Fibroblast of pulmonary artery (primary cell): ENCODE data around the gene ZNF467.

Source experiments
- DNase-seq: peaks from one replicate; pipeline ENCODE4 v3.0.0-alpha.2; 2010; ENCODE audit warnings: low read depth
- H3K4me3 ChIP-seq: replicated peaks from 2 replicates; pipeline ENCODE4 v1.5.1; 2011; ENCODE audit warnings: low read depth, mild to moderate bottlenecking, control low read depth, low read length, moderate library complexity
- TF ChIP-seq, protein P1 (sequence below): IDR thresholded peaks from 2 replicates; pipeline ENCODE4 v1.5.1; 2011; ENCODE audit warnings: mild to moderate bottlenecking, control low read depth, low read length, inconsistent platforms; ENCODE audit errors: missing control alignments

ZNF467 gene

DNA sequence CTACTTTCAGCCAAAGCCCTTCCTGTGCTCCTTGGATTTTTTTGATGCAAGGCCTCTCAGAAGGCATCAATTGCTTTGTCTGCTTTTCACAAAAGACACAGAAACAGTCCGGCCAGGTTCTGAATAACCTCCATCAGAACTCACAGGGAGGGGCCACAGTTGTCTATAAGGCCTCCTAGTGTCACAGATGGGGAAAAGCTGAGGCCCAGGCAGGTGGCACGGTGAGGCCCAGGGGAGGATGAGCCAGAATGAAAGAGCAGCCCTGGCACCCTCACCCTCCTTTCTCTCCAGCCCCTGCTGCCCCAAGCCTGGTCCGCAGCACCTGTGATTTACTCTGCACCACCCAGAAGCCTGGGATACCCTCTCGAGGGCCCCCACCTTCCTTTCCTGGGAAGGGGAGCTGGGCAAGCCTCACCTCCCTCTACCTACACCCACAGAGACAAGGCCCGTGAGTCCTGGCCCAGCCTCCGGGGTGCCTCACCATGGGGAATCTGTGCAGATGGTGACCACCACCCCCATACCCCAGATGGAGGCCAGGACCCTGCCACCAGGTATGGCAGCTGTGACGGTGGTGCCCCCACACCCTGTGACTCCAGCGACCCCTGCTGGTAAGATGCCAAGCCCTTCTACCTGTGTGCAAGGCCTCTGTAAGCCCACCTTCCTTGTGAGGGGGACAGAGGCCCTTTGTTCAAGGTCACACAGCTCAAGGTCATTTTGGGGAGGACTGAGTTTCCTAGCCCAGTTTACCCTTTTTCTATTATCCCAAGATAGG, 26.2 kb upstream of the ZNF467 start:
- TF ChIP-seq, protein P1, sequence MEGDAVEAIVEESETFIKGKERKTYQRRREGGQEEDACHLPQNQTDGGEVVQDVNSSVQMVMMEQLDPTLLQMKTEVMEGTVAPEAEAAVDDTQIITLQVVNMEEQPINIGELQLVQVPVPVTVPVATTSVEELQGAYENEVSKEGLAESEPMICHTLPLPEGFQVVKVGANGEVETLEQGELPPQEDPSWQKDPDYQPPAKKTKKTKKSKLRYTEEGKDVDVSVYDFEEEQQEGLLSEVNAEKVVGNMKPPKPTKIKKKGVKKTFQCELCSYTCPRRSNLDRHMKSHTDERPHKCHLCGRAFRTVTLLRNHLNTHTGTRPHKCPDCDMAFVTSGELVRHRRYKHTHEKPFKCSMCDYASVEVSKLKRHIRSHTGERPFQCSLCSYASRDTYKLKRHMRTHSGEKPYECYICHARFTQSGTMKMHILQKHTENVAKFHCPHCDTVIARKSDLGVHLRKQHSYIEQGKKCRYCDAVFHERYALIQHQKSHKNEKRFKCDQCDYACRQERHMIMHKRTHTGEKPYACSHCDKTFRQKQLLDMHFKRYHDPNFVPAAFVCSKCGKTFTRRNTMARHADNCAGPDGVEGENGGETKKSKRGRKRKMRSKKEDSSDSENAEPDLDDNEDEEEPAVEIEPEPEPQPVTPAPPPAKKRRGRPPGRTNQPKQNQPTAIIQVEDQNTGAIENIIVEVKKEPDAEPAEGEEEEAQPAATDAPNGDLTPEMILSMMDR = peak; percentile 33
- H3K4me3 ChIP-seq = no peak overlapping the region
- peak; percentile 12 for DNase-seq

DNA sequence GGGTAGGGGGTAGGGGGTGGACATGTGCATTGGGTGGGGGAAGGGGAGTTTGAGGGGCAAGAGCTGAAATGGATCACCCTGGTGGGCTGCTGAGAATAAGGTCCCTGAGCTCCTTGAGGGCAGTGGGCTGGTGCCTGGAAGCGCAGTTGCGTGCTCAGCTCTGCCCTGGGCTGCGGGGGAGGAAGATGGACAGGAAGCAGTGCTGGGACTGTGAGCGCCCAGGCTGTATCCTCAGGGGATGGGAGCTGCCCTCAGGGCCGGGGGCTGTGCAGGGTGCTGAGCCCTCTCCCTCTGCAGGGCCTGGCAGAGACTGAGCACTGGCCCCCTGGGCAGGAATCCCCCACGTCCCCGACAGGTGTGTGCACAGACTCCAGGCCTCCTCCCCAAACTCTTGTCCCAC, 24.4 kb upstream of the ZNF467 start:
- no peak for DNase-seq
- TF ChIP-seq, protein P1 = no peak
- H3K4me3 ChIP-seq = no peak overlapping the region

DNA sequence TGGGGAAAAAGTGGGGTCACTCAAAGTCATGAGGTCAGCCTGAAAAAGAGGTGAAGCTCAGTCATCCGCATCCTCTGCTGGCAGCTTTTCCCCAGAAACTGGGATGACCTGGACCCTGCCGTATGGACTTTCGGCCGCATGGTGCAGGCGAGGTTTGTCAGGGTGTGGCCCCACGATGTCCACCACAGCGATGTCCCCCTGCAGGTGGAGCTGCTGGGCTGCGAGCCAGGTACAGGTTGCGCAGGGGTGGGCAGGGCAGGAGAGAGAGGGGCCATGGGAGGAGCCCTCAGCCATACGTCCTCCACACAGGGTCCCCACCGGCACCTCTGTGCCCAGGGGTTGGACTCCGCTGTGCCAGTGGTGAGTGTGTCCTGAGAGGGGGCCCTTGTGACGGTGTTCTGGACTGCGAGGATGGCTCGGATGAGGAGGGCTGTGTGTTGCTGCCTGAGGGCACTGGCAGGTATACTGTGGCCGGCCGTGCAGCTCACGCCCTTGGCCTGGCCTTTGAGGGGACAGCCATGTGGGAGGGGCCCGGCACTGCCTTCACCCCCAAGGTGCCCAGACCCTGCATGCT, 23.0 kb upstream of the ZNF467 start:
- no peak for DNase-seq
- H3K4me3 ChIP-seq = no peak overlapping the region
- TF ChIP-seq, protein P1 = no peak

DNA sequence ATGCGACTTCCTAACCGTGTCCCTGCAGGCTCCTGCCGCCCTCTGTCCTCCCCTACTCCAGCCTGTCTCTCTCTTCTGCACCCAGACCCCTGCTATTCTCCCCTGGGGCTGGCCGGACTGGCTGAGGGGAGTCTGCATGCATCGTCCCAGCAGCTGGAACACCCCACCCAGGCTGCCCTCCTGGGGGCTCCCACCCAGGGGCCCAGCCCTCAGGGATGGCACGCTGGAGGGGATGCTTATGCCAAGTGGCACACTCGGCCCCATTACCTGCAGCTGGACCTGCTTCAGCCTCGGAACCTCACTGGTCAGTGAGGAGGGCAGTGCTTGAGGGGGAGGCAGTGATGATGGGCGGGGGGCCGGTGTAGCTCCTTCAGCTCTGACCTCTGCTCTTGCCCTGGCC, 21.7 kb upstream of the ZNF467 start:
- H3K4me3 ChIP-seq = no peak overlapping the region
- DNase-seq = no peak
- TF ChIP-seq, protein P1 = no peak

DNA sequence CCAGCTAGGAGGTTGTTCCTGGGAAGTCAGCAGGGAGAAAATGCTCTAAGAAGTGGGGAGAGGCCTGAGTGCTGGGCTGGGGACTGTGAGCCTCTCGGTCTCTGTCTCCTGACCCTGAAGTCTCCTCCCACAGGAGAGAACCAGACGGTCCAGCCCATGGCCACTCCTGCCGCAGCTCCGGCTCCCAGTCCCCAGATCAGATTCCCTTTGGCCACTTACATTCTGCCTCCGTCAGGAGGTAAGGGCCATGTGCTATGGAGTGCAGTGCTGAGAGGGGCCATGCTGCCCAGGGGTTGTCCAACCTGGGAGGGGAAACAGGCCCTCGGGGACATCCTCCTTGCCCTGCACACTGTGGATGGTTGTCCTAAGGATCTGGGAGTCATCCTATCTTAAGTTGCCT, 21.3 kb upstream of the ZNF467 start:
- no peak for DNase-seq
- no peak overlapping the region for H3K4me3 ChIP-seq
- TF ChIP-seq, protein P1 = no peak

DNA sequence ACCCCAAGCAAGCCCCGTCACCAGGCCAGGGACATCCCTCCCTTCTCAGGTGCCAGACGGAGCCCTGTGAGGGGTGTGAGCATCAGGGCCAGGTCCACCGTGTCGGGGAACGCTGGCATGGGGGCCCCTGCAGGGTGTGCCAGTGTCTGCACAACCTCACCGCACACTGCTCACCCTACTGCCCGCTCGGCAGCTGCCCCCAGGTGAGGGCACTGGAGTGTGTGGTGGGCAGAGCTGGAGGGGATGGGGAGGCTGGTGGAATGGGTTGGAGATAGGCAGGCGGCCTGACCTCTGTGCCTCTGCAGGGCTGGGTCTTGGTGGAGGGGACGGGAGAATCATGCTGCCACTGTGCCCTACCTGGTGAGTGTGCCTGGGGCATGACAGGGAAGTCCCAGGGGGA, 19.9 kb upstream of the ZNF467 start:
- H3K4me3 ChIP-seq = no peak overlapping the region
- no peak for DNase-seq
- TF ChIP-seq, protein P1 = no peak

DNA sequence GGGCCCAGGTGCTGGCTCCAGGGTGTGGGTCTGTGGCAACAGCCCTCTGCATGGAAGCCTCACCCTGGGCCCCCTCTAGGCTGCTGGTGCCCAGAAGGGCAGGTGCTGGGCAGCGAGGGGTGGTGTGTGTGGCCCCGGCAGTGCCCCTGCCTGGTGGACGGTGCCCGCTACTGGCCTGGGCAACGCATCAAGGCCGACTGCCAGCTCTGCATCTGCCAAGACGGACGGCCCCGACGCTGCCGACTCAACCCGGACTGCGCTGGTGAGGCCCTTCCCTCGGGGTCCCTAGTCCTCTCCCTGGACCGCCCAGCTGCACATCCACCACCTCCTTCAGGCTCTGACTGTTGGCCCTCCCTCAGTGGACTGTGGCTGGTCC, 18.8 kb upstream of the ZNF467 start:
- TF ChIP-seq, protein P1 = no peak
- no peak for DNase-seq

More for the DNA sequence above, 18.8 kb upstream of the ZNF467 start:
- H3K4me3 ChIP-seq = no peak overlapping the region
